BJ (cell line): ENCODE results near the gene SGCB. TPM values are rescaled to one million over a fixed set of nuclear protein-coding genes. Genes with fewer than 3 reads are reported as not detected.

Experiments used
- CTCF ChIA-PET: fragments of 350-600 bp; formaldehyde crosslinking; extraction: SDS; loops from one replicate; lab custom pipeline; 2021; ENCODE audit warnings: antibody characterized with exemption, inconsistent platforms; lab: Yijun Ruan, JAX
- POLR2A ChIA-PET: fragments of 300-600 bp; sonication (Branson Sonifier 250); formaldehyde crosslinking; extraction: SDS; loops from one replicate; lab custom pipeline; 2021; ENCODE audit warnings: antibody characterized with exemption; lab: Charles Lee
- DNase-seq: peaks from one replicate; pipeline ENCODE4 v3.0.0-alpha.2; 2011; ENCODE audit warnings: low read depth
- H3K27me3 ChIP-seq: 2 replicates; pipeline ENCODE4 v1.6.0; 2011; ENCODE audit warnings: low read length; ENCODE audit not compliant: control insufficient read depth, insufficient read depth
- H3K36me3 ChIP-seq: 2 replicates; pipeline ENCODE4 v1.5.1; 2011; ENCODE audit warnings: low read length; ENCODE audit not compliant: control insufficient read depth, insufficient read depth
- H3K4me3 ChIP-seq: 2 replicates; pipeline ENCODE4 v1.5.1; 2011; ENCODE audit warnings: low read depth, mild to moderate bottlenecking, control low read depth, low read length
- polyA plus RNA-seq: library from polyadenylated mRNA; depleted of rRNA; stranded (reverse); fragments of >200 nt; gene quantifications from 2 replicates; pipeline ENCODE4 v1.2.3, GENCODE V29; 2011
- TF ChIP-seq, protein P1 (sequence below): IDR thresholded peaks from 2 replicates; pipeline ENCODE4 v1.5.1; 2011; ENCODE audit warnings: low read depth, mild to moderate bottlenecking, control low read depth, inconsistent platforms, low read length, moderate library complexity; ENCODE audit not compliant: insufficient read depth

SGCB gene
- polyA plus RNA-seq, 1 experiment, result 23.3 TPM

DNA sequence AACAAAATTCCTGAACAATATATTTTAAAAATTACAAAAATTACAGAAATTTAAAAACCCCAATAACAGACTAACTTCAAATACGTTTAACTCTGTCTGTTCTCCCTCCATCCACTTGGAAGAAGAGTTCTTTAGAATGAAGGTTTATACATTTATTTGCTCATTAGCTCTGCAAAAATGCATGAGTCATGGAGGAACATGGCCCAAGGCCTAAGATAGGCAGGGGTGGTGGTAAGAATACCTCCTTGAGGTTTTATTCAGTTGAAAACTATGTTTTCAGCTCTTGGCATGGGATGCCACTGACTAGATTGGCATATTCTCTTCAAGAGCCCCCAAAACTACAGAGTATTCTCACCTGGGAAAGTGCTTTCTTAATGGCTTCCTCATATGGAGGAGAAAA, 9.1 kb downstream of the SGCB start:
- no peak for DNase-seq
- no peak overlapping the region for H3K4me3 ChIP-seq
- TF ChIP-seq, protein P1, sequence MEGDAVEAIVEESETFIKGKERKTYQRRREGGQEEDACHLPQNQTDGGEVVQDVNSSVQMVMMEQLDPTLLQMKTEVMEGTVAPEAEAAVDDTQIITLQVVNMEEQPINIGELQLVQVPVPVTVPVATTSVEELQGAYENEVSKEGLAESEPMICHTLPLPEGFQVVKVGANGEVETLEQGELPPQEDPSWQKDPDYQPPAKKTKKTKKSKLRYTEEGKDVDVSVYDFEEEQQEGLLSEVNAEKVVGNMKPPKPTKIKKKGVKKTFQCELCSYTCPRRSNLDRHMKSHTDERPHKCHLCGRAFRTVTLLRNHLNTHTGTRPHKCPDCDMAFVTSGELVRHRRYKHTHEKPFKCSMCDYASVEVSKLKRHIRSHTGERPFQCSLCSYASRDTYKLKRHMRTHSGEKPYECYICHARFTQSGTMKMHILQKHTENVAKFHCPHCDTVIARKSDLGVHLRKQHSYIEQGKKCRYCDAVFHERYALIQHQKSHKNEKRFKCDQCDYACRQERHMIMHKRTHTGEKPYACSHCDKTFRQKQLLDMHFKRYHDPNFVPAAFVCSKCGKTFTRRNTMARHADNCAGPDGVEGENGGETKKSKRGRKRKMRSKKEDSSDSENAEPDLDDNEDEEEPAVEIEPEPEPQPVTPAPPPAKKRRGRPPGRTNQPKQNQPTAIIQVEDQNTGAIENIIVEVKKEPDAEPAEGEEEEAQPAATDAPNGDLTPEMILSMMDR, result no peak
- ChIA-PET POLR2A (no interaction called here), CTCF (interaction anchor here (0.8 to 1.2 kb wide), 2 partner anchors 145 to 183 kb away, joined by 3 to 4 read pairs; no protein-coding TSS in a partner anchor)
- no peaks in the 10 kb centered on the region for H3K27me3 ChIP-seq
- peaks cover 3% of the 10 kb centered on the region; the same call in 1 of the 2 replicates for H3K36me3 ChIP-seq

DNA sequence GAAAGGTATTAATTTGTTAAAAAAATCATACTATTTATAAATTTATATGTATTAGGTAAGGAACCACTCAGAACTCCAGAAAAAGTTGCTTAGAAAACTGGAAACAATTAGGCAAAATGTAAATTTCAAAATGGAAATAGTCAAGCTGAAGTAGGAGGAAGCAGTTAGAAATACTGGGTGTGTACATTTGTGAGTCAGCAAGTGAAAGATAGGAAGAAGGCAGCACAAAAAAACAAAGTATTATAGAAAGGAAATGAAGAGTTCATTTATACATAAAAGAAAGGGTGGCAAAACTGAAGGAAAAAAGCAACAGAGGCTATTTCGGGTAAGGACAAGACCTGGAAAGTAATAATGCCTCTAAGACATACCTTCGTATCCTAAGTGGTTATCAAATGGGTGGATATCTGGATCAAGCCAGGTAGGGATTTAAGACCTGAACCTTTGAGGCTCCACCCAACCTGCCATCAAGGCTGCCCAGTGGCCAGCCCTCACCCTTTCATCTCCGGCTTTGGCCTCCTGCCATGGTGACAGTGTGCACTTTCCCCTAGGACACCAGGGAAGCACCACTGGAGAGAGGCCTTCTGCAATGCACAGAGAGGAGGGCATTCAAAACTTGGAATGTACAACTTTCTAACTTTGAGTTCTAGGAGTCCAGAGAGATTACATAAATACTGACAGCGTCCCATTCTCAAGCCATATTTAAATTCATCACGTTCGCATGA, 18.0 kb downstream of the SGCB start, which contains the start of gene LRRC66:
Gene LRRC66 (minus strand): TSS at position 428 of the 722 bp plus-strand sequence. CDS start 2,750 bp downstream, outside the sequence.
- TF ChIP-seq, protein P1, result no peak
- POLR2A ChIA-PET, result no interaction called here
- Histone ChIP-seq H3K27me3 (no peaks in the 10 kb centered on the region), H3K4me3 (no peak within 1 kb of the TSS), H3K36me3 (peaks cover under 1% of the 10 kb centered on the region; the same call in 1 of the 2 replicates)
- no peak for DNase-seq
- CTCF ChIA-PET, result interaction anchor here (0.7 to 0.8 kb wide), 2 partner anchors 12 to 153 kb away, joined by 3 read pairs; no protein-coding TSS in a partner anchor

DNA sequence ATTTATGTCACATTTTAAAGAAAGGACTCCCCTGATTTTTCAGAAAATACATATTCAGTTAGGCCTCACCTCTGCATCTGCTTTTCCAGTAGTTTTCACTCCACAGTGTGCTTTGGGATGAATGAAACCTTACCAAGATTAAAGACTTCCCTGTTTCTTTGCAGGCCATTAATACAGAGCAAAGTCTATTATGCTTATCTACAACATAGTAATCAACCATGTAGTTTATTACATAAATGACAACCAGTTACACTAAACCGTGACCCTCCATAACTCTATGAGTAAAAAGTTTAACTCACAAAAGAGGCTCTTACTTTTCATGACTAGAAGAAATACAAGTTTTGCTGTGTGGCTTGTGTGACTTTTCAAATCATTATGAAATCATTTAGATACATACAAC, 20.3 kb downstream of the SGCB start:
- TF ChIP-seq, protein P1, result no peak
- ChIA-PET CTCF (interaction anchor here (2.3 kb wide), 1 partner anchor 8 kb away, joined by 5 read pairs; no protein-coding TSS in a partner anchor), POLR2A (no interaction called here)
- Histone ChIP-seq H3K4me3 (no peak overlapping the region), H3K27me3 (no peaks in the 10 kb centered on the region), H3K36me3 (no peaks in the 10 kb centered on the region)
- no peak for DNase-seq

DNA sequence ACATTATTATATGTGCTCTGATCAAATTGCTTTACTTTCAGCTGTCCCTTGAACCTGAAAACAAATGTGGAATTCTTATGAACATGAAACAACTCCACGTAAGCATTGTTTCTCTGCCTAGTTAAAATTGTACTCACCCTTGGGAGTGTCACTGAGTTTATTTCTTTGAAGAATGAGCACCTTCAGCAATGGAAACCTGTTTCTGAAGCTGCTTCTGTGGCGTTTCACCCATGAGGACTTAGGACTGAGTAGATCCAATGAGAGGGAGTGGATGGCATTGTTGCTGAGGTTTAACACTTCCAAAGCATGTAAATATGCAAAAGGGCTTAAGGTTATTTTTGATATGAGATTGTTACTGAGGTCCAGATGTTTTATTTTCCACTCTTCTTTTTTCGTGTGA, 21.1 kb downstream of the SGCB start:
- Histone ChIP-seq H3K4me3 (no peak overlapping the region), H3K36me3 (no peaks in the 10 kb centered on the region), H3K27me3 (no peaks in the 10 kb centered on the region)
- no peak for DNase-seq
- CTCF ChIA-PET, result interaction anchor here (2.3 kb wide), 1 partner anchor 9 kb away, joined by 5 read pairs; no protein-coding TSS in a partner anchor
- POLR2A ChIA-PET, result no interaction called here
- TF ChIP-seq, protein P1, result no peak

DNA sequence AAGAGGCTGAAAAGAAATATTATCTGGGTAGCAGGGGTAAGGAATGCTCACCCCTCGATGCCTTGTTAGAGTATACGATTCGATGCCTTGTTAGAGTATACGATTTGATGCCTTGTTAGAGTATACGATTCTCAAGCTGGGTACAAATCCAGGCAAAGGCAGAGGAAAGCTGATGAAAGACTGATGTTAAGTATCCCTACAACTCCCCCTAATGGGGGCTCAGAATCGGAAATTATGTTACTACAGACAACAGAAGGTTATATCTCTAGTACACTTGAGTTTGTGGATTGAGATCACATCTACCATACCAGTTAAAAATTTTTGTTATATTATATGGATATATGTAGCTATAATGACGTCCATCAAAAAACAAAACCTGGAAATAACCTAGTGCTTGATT, 22.7 kb downstream of the SGCB start:
- ChIA-PET POLR2A (no interaction called here), CTCF (interaction anchor here (0.6 to 2.3 kb wide), 3 partner anchors 11 to 121 kb away, joined by 3 to 5 read pairs (median 4); no protein-coding TSS in a partner anchor)
- no peak for DNase-seq

More for the DNA sequence above, 22.7 kb downstream of the SGCB start:
- Histone ChIP-seq H3K4me3 (no peak overlapping the region), H3K27me3 (no peaks in the 10 kb centered on the region), H3K36me3 (no peaks in the 10 kb centered on the region)
- TF ChIP-seq, protein P1, result no peak
